Renal cortex interstitium (tissue), 11 donors: ENCODE measurements around the gene GAB2. TPM values are rescaled to one million over a fixed set of nuclear protein-coding genes. Genes with fewer than 3 reads are reported as not detected.
"Not testable (repeated sequence)": the region's sequence is repeated elsewhere in the genome, so short reads cannot be mapped to it uniquely, and the experiment has no call there.

ENCODE experiments used
- DNase-seq, 11 donors: peaks; one replicate each; pipeline ENCODE4 v3.0.0-alpha.2; 2013; ENCODE audit warnings: low read depth in 9 of 11, low spot score in 4 of 11; ENCODE audit errors: extremely low read depth in 1 of 11
- polyA plus RNA-seq, 3 donors: library from polyadenylated mRNA; unstranded; fragments of 120-200 nt; gene quantifications; one replicate each; pipeline ENCODE4 v1.2.1, GENCODE V29; 2013; ENCODE audit not compliant: insufficient read length in 3 of 3

Gene GAB2
- polyA plus RNA-seq, 3 donors = 16.3 to 18.9 (median 18.8) TPM

DNA sequence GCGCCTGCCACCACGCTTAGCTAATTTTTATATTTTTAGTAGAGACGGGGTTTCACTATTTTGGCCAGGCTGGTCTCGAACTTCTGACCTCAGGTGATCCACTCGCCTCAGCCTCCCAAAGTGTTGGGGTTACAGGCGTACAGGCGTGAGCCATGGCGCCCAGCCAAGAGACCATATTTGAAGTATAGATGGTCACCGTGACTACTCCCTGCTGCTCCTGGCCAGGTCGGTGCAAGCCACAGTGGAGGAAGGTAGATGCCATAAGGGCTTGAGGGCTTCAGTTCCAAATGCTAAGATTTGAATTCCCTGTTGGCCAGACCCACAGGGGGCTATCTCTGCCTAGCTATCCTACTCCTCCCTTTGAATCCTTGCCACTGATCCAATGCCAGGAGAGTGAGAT lies 194.9 kb downstream of the GAB2 start:
- DNase-seq = not testable (repeated sequence)

DNA sequence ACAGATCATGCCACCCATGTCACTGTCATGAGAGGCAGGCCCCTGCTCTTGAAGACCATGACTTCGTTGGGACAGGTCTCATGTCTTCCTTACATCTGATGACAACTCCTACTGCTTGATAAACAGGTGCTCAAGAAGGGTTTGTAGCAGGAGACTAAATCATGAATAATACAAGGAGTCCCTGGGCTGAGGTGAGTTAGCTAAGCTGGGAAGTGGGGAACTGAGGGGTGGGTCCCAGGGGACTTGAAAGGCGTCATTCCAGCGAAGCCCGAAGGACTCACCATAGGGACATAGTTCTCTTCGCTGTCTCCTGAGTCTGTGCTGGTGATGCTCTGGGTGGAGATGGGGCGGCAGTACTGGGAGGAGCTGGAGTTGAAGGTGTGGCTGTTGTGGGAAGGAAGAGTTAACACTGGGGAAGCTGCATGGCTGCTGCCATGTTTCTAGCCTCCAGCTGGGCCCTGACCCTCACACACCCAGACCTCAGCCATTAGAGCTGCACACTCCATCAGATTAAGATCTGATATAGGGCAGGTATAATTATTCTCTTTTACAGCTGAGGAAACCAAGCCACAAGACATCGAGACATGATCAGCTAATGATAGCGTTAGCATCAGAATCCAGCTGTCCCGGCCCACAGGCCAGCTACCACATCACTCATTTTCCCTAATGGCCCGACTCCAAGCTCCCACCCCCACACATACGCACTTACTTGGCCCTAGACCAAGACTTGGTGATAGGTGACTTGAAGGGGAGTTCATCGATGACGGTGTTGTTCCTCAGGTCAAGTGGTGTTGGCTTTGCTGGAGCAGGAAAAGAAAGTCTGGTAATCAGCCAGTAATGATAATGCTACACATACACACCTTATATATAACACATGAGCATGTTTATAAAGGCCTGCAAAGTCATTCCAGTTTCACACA lies 196.0 kb downstream of the GAB2 start:
- no peak for DNase-seq

DNA sequence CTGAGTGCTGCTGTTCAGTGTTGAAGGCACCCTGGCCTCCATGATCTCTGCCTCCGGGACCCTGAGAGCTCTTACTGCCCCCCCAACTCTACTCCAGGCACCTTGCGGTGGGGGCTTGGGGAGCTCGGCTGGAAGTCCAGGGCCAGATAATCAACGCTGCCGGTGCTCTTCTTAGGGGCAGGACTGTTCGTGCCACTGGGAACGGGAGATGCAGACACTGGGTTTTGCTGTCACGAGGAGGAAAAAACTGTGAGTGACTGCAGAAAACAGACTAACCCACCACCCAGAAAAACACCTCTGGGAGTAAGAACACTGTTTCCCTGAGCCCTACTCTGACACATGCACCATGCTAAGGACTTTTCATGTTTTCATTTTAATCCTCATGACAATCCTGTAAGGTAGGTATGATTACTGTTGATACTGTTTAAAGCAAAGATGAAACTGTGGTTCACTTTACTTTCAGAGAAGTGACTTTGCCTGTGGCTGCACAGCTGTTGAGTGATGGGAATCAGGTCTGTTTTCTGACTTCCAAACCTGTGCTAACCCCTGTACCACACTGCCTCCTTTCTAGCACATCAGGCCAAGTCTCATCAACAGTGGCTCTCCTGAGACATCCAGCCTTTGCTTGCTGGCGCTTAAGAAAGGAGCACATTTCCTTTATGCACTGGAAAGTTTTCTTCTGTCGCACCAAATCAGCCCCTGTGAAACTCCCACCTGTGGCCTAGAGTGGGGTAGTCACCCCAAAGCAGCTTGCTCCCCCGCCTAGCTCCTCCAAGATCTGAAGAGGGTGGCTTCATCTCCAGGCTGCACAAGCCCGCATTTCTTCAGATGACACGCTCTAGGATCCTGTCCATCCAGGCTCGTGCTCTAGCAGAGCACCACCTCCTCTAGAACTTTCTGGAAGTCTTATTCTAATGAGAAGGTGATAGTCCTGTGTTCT lies 197.1 kb downstream of the GAB2 start:
- DNase-seq = no peak

DNA sequence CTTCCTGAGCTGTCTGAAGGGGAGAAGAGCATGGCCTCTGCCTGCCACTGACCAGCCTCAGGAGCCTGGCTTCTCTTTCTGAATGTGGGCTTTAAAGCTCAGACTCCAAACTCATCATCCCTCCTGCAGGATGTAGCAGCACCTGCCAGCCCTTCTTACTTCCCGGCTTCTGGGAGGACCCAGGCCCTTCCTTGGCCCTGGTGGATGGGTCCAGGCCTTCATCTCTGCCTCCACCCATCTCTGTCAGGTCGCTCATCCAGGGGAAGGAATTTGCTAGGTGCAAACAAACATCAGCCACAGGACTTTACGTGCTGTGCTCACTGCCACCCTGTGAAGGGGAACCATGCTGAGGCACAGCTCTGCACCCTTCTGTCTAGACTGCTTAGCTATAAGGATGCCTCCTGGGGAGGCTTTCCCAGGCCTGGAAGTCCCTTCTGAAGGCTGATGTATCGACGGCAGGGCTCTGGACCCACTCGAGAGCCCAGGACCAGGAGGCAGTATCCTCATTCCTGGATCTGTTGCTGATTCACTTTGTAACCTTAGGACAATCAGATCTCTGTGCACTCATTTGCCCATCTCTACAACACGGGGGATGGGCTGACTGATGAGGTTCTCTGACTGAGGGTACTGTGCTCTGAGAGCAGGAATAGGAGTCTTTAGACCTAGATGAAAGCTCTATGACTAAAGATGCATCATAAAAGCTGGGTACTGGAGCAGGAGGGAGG lies 198.0 kb downstream of the GAB2 start:
- DNase-seq = no peak

DNA sequence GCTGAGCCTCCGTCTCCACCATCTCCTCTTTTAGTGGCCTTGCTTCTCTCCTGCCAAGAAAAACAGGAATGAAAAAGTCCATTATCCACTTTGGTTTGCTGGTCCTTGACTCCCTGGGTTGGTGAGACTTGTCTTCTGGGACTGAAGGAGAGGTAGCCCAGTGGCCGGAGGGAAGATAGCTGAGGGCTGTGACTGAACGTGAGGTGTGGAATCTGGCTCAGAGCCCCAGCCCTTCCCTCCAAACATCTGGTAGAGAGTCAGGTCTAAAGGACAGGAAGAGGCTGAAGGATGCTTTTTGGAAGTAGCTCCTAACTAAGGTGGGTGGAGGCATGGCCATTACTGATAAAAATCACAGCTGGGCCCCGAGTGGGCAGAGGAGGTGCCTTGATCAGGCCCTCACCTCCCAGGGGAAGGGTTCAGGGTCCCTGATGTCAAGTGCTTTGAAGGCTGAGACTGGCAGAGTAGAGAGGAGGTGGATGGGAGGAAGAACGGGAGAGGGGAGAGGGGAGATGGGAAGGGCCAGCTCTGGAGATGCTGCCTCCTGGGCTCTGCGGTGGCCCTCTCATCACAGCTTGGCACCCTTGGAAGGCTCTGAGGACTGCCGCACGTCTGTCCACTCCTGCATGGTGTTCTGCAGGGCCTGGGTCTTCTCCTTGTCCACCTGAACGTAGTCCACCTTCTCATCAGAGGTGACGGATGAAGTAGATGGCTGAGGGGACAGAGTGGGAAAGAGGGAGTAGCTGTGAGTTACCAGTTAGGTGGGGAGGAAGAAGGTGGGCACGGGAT lies 198.7 kb downstream of the GAB2 start:
- DNase-seq = no peak

DNA sequence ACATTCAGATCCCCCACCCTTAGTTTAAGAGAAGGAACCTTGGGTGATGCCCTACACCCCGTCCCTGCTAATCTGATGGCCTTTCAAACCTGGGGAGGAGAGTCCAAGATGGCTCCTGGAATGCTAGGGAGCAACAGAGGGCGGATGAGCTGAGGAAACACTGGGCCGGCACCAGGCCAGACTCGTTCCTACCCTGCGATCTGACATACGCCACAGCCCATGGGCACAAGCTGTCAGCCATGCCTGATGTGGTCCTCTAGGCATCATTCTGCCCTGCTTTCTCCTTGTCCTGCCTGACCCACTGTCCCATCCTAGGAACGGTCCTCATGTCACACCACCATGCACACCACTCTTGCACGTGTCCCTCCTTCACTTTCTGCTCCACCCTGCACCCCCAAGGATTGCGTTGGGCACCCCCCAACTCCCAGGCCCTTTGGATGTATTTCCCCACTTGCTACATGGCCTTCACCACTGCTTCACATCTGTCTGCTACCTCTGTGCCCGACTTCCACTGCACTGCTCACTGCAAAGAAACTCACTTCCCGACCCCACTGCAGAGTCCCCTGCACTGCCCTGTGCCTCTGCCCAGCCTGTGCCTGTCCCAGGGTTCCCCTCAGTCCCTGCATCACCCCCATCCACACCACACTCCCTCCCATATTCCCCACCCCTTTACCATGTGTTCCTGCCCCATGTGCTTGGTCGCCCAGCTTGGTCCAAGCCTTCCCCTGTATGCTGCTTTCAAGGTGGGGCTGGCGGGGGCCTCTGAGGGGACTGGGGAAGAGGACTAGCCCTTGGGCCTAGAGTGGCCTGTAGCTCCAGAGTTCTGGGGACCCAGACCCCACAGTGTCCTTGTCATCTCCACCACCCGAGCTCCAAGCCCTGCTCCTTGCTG lies 199.7 kb downstream of the GAB2 start:
- DNase-seq = no peak

DNA sequence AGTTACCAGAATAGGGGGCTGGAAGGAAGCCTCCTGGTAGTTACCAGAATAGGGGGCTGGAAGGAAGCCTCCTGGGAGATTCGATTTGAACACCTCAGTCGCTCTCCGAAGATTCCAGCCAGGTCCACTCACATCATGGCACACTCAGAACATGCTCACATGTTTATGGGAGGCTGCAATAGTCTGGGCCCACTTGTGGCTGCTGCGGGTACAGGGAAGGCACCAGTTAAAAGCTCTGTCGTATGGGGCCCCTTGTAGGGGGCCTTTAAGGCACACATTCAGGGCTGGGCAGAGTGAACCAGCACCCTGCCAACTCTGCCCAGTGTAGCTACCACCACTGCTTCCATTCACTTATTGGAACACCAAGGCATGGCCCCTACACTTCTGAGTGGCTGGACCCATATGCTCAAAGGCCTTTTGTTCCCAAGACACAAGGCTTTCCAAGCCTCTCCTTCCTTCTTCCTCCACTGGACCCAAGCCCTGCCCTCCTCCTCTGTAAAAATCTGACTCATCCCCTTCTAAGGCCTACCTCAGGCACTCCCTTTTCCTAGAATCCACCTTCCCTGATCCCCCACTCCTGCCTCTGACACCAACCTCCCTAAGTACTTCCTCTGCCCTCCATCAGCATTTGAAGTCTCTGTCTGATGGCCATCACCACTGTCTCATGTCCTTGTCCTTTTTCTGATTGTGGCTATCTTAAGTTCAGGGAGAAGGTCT lies 200.9 kb downstream of the GAB2 start:
- no peak for DNase-seq

DNA sequence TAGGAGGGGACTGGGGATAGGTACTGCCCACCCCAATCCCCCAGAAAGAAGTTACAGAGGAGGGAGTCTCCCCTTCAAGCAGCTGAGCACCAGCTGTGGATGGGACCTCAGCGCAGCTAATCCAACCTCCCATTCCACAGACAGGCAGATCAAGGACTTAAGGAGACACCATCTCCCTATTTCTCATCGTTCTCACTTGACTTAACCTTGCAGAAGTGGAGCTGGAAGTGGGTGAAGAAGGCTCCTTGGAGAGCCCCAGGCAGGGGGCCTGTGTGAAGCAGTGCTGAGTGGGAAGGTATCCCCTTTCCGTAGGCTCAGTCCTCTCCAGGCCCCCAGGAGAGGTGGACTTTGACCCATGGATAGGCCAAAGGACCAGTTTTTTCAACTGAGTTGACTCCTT lies 201.6 kb downstream of the GAB2 start:
- DNase-seq = no peak

DNA sequence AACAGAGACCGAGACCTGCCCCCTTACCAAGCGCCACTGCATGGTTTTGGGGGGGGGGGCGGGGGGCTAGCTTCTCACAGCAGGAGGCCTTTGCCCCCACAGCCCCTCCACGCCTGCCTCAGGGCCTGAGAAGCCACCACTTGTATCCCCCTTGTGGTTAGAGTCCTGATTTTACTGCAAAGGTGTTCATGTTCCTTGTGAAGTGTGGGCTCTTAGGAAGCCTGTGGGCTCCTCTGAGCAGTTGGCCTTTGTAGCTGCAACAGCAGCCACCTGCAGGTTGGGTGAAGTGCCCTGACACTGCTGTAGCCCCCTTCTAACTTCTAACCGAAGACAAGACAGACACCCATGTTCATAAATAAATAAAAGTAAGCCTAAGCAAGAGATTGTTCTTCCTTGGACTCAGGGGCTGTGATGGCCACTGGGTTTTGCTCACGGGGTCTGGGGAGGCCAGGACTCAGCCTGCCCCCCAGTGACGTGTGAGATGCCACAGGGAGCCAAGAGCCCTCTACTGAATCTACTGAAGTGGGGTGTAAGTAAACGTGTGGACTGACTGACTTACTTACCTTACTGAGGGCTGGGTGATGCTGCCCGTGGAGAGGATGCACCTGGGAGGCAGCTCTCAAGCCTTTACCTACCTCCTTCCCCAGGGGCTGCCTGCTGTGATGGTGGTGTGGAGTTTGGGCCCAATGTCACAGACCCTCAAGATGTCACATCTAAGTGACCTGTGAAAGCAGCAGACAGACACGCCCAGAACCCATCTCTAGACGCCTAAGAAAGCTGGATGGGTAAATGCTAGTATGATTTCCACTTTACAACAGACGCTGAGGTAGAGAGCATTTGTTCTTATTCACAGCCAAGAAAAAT lies 203.1 kb downstream of the GAB2 start:
- DNase-seq = no peak

DNA sequence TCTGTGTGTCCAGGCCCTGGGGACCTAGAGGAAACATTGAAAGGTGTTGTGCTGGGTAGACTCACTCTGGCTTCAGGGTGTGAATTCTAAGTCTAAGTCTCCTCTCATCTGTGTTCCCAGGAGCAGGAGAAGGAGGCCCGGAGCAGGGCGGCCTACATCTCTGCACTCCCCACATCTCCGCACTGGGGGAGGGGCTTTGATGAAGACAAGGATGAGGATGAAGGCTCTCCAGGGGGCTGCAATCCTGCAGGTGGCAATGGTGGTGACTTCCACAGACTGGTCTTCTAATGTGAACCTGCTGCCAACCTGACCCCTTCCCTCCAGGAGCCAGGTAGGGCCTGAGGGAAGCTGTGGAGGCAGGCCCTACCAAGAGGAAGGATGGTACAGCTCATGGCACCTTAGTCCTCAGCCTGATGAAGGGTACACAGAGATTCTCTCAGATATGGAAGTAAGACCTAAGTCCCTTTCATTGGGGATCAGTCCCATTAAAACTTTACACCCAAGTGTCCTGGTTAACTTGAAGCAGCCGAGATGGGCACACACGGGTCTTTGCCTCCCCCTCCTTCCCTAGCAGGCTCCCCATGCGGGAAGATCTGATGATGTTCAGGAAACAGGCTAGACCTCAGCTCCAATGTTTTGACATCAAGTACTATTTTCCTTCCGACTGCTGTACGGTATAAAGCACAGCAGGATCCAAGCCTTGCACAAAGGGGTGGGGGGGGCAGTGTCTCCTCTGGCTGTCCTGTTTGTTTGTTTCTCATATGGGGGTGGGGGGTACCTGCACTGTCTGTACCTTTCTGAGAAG lies 203.9 kb downstream of the GAB2 start:
- DNase-seq = no peak

DNA sequence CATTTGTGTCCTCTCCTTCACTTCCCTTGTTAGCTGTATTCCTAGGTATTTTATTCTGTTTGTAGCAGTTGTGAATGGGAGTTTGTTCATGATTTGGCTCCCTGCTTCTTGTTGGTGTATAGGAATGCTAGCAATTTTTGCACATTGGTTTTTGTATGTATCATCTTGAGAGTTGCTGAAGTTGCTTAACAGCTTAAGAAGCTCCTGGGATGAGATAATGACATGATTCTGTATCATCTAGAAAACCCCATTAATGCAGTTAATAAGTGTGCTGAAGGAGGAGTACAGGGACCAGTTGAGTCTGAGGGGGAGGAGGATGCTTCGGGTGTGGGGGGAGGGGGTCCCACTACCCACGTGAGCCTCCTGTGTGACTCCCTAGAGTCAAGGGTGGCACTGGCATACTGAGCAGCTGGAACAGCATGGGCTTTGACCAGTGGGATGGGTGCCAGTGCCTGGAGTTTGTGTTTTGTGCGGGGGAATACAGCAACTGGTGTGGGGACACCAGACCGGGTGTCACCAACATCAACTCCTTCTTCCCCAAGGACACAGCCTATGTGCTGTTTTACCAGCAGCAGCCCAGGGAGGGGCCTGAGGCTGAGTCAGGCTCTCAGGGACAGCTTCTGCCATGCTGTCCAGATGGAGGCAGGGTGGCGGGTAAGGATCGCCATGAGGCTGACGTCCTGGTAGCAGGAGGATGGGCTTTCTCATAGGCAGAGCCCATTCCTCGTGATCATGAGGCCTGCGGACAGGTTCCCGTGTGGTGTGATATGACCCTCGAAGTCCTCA lies 204.8 kb downstream of the GAB2 start:
- DNase-seq = no peak

DNA sequence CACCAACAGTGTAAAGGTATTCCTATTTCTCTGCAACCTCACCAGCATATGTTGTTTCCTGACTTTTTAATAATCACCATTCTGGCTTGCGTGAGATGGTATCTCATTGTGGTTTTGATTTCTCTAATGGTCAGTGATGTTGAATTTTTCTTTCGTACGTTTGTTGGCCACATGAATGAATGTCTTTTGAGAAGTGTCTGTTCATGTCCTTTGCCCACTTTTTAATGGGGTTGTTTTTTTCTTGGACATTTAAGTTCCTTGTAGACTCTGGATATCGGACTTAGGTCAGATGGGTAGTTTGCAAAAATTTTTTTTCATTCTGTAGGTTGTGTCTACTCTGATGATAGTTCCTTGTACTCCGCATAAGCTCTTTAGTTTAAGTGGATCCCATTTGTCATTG lies 206.1 kb downstream of the GAB2 start:
- DNase-seq = no peak

DNA sequence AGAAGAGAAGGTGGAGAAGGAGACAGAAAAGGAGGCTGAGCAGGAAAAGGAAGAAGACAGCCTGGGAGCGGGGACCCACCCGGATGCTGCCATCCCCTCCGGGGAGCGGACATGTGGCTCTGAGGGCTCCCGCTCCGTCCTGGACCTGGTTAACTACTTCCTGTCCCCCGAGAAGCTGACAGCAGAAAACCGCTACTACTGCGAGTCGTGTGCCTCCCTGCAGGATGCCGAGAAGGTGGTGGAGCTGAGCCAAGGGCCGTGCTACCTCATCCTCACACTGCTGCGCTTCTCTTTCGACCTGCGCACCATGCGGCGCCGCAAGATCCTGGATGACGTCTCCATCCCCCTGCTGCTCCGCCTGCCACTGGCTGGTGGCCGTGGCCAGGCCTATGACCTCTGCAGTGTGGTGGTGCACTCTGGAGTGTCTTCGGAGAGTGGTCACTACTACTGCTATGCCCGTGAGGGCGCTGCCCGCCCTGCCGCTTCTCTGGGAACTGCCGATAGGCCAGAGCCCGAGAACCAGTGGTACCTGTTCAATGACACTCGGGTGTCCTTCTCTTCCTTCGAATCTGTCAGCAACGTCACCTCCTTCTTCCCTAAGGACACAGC lies 207.5 kb downstream of the GAB2 start:
- no peak for DNase-seq

DNA sequence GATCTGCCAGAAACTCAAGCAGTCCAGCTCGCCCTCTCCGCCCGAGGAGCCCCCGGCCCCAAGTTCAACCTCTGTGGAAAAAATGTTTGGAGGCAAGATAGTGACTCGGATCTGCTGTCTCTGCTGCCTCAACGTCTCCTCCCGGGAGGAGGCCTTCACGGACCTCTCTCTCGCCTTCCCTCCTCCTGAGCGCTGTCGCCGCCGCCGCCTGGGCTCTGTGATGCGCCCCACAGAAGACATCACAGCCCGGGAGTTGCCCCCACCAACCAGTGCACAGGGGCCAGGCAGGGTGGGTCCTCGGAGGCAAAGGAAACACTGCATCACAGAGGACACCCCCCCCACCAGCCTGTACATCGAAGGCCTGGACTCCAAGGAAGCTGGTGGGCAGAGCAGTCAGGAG lies 208.1 kb downstream of the GAB2 start:
- no peak for DNase-seq
